GM18861 (cell line): ENCODE results near the gene NT5DC3.

Experiments
- ATAC-seq: cut with Tn5 transposase; IDR thresholded peaks from one replicate; pipeline ENCODE4 v1.9.1; 2021; ENCODE audit not compliant: unreplicated experiment

Gene NT5DC3

GRCh38 chr12:103756443-103756842, 84.6 kb downstream of the NT5DC3 start:
- no peak for ATAC-seq

- no peak for ATAC-seq
These were observed 85.6 kb downstream of the NT5DC3 start for GRCh38 chr12:103755425-103755824.

- ATAC-seq, result no peak
These were observed 89.4 kb downstream of the NT5DC3 start for GRCh38 chr12:103751600-103751999.

- ATAC-seq, result no peak
These were observed 89.9 kb downstream of the NT5DC3 start for GRCh38 chr12:103751171-103751570.

- ATAC-seq, result no peak
These were observed 92.2 kb downstream of the NT5DC3 start for GRCh38 chr12:103748875-103749274.

- no peak for ATAC-seq
These were observed 93.0 kb downstream of the NT5DC3 start for GRCh38 chr12:103748002-103748401.

GRCh38 chr12:103745962-103746361, 95.1 kb downstream of the NT5DC3 start:
- no peak for ATAC-seq

GRCh38 chr12:103743788-103744187, 97.2 kb downstream of the NT5DC3 start:
- ATAC-seq, result no peak

GRCh38 chr12:103742349-103742932, 98.6 kb downstream of the NT5DC3 start:
- no peak for ATAC-seq

GRCh38 chr12:103737881-103738280, 103.2 kb downstream of the NT5DC3 start:
- ATAC-seq, result no peak

- no peak for ATAC-seq
These were observed 104.5 kb downstream of the NT5DC3 start for GRCh38 chr12:103736572-103736971.

- ATAC-seq, result no peak
These were observed 105.7 kb downstream of the NT5DC3 start for GRCh38 chr12:103735291-103735690.

GRCh38 chr12:103734863-103735262, 106.2 kb downstream of the NT5DC3 start:
- ATAC-seq, result no peak

GRCh38 chr12:103731539-103731938, 109.5 kb downstream of the NT5DC3 start:
- ATAC-seq, result no peak

GRCh38 chr12:103729499-103729898, 111.5 kb downstream of the NT5DC3 start:
- ATAC-seq, result no peak

- ATAC-seq, result no peak
These were observed 112.7 kb downstream of the NT5DC3 start for GRCh38 chr12:103728323-103728722.

- no peak for ATAC-seq
These were observed 113.4 kb downstream of the NT5DC3 start for GRCh38 chr12:103727638-103728037.

GRCh38 chr12:103725398-103725797, 115.6 kb downstream of the NT5DC3 start:
- ATAC-seq, result no peak
